Mesothelial cell of epicardium (in vitro differentiated cells): Measurements from ENCODE around the gene MAK. TPM values are rescaled to one million over a fixed set of nuclear protein-coding genes. Genes with fewer than 3 reads are reported as not detected.
"Not testable (repeated sequence)": the region's sequence is repeated elsewhere in the genome, so short reads cannot be mapped to it uniquely, and the experiment has no call there.

ENCODE experiments used
- DNase-seq, 2 experiments: peaks; one replicate each; pipeline ENCODE4 v3.0.0; 2021; ENCODE audit warnings: low spot score in 2 of 2; ENCODE audit not compliant: unreplicated experiment in 2 of 2
- H3K27ac Mint-ChIP-seq: 2 replicates; pipeline ENCODE4 v1.8.0; 2021; ENCODE audit warnings: mixed read lengths
- H3K27me3 Mint-ChIP-seq: 2 replicates; pipeline ENCODE4 v1.8.0; 2021; ENCODE audit warnings: low read depth, mixed read lengths
- H3K36me3 Mint-ChIP-seq: 2 replicates; pipeline ENCODE4 v1.8.0; 2021; ENCODE audit warnings: mixed read lengths
- H3K4me1 Mint-ChIP-seq: 2 replicates; pipeline ENCODE4 v1.8.0; 2021; ENCODE audit warnings: mixed read lengths
- H3K4me3 Mint-ChIP-seq: 2 replicates; pipeline ENCODE4 v1.8.0; 2021; ENCODE audit warnings: mild to moderate bottlenecking, moderate library complexity, mixed read lengths
- H3K9me3 Mint-ChIP-seq: 2 replicates; pipeline ENCODE4 v1.8.0; 2021; ENCODE audit warnings: mixed read lengths
- CTCF ChIP-seq: fragments of 200-600 bp; sonication (generic); IDR thresholded peaks from one replicate; pipeline ENCODE4 v1.5.0; 2021; ENCODE audit warnings: antibody characterized with exemption; ENCODE audit not compliant: unreplicated experiment
- total RNA-seq: library from RNA; stranded (reverse); gene quantifications from 3 replicates; pipeline ENCODE4 v1.2.1, GENCODE V29; 2021

Gene MAK
- total RNA-seq, 1 donor from 2014 or later = 0.25 TPM

GRCh38 chr6:10857259-10857658 lies 18.9 kb upstream of the MAK start:
- no peak for TF ChIP-seq CTCF
- DNase-seq = no peak
- H3K27ac Mint-ChIP-seq = no peak overlapping the region
- no peaks in the 10 kb centered on the region for H3K27me3 Mint-ChIP-seq
- H3K9me3 Mint-ChIP-seq = peaks cover 18% of the 10 kb centered on the region
- no peaks in the 10 kb centered on the region for H3K4me1 Mint-ChIP-seq
- H3K4me3 Mint-ChIP-seq = no peak overlapping the region
- H3K36me3 Mint-ChIP-seq = peaks cover 3% of the 10 kb centered on the region

- no peak for TF ChIP-seq CTCF
- no peaks in the 10 kb centered on the region for H3K4me1 Mint-ChIP-seq
- H3K9me3 Mint-ChIP-seq = peaks cover 18% of the 10 kb centered on the region
- no peak for DNase-seq
- H3K36me3 Mint-ChIP-seq = peaks cover 3% of the 10 kb centered on the region
- no peak overlapping the region for H3K27ac Mint-ChIP-seq
- no peak overlapping the region for H3K4me3 Mint-ChIP-seq
- H3K27me3 Mint-ChIP-seq = no peaks in the 10 kb centered on the region
Observed at GRCh38 chr6:10854922-10855632, 16.7 kb upstream of the MAK start.

- peaks cover 18% of the 10 kb centered on the region for H3K9me3 Mint-ChIP-seq
- not testable (repeated sequence) for H3K4me1 Mint-ChIP-seq, H3K4me3 Mint-ChIP-seq, DNase-seq, H3K27me3 Mint-ChIP-seq, H3K27ac Mint-ChIP-seq, H3K36me3 Mint-ChIP-seq
Observed at GRCh38 chr6:10853849-10854300, 15.5 kb upstream of the MAK start.

- Mint-ChIP-seq H3K4me3 (no peak overlapping the region), H3K9me3 (peaks cover 18% of the 10 kb centered on the region), H3K27me3 (no peaks in the 10 kb centered on the region), H3K36me3 (peaks cover 3% of the 10 kb centered on the region), H3K27ac (no peak overlapping the region), H3K4me1 (no peaks in the 10 kb centered on the region)
- no peak for DNase-seq
- no peak for TF ChIP-seq CTCF
Observed at GRCh38 chr6:10852361-10852960, 14.1 kb upstream of the MAK start.

GRCh38 chr6:10850728-10851127 lies 12.4 kb upstream of the MAK start:
- TF ChIP-seq CTCF = no peak
- no peak for DNase-seq
- Mint-ChIP-seq H3K27me3 (no peaks in the 10 kb centered on the region), H3K9me3 (peaks cover 18% of the 10 kb centered on the region), H3K36me3 (peaks cover 3% of the 10 kb centered on the region), H3K4me1 (no peaks in the 10 kb centered on the region), H3K4me3 (no peak overlapping the region), H3K27ac (no peak overlapping the region)

GRCh38 chr6:10849901-10850300 lies 11.6 kb upstream of the MAK start:
- H3K27ac Mint-ChIP-seq = no peak overlapping the region
- H3K9me3 Mint-ChIP-seq = peaks cover 14% of the 10 kb centered on the region
- no peak for DNase-seq
- H3K4me1 Mint-ChIP-seq = no peaks in the 10 kb centered on the region
- H3K4me3 Mint-ChIP-seq = no peak overlapping the region
- H3K27me3 Mint-ChIP-seq = no peaks in the 10 kb centered on the region
- H3K36me3 Mint-ChIP-seq = peaks cover 3% of the 10 kb centered on the region
- no peak for TF ChIP-seq CTCF
